Coronary artery (tissue), 2 donors: Measurements from ENCODE around the gene CFL1.
A peak's percentile ranks its signal among the peaks of the same experiment; 100 is the strongest.

Source experiments
- DNase-seq: peaks from one replicate; pipeline ENCODE4 v3.0.0-alpha.2; 2017; ENCODE audit warnings: low spot score
- H3K27ac ChIP-seq, 2 donors: fragments of 200-600 bp; sonication (generic); one replicate each; pipeline ENCODE4 v1.5.1; 2016 to 2019
- H3K4me3 ChIP-seq: fragments of 200-600 bp; sonication (generic); 2 replicates; pipeline ENCODE4 v1.5.1; 2016; ENCODE audit warnings: mild to moderate bottlenecking, moderate library complexity
- CTCF ChIP-seq: fragments of 200-600 bp; sonication (generic); IDR thresholded peaks from one replicate; pipeline ENCODE4 v1.5.1; 2019; ENCODE audit warnings: antibody characterized with exemption

CFL1 gene

GRCh38 chr11:65871811-65872548 is 14.0 kb upstream of the CFL1 start:
- H3K27ac ChIP-seq = peak overlapping the region; percentile 95 to 96
- no peak for DNase-seq
- no peak for TF ChIP-seq CTCF
- peak overlapping the region; percentile 84 for H3K4me3 ChIP-seq

GRCh38 chr11:65870706-65871681 is 13.0 kb upstream of the CFL1 start:
- peak overlapping the region; percentile 95 to 96 for H3K27ac ChIP-seq
- TF ChIP-seq CTCF = no peak
- no peak for DNase-seq
- H3K4me3 ChIP-seq = peak overlapping the region; percentile 84

GRCh38 chr11:65870307-65870658 is 12.3 kb upstream of the CFL1 start:
- H3K4me3 ChIP-seq = peak overlapping the region; percentile 84
- H3K27ac ChIP-seq = peak overlapping the region in 1 of 2 donors; percentile 95
- no peak for TF ChIP-seq CTCF
- no peak for DNase-seq

- H3K4me3 ChIP-seq = no peak overlapping the region
- peak overlapping the region in 1 of 2 donors; percentile 95 for H3K27ac ChIP-seq
- TF ChIP-seq CTCF = no peak
- no peak for DNase-seq
Measured at GRCh38 chr11:65869643-65870306, 11.8 kb upstream of the CFL1 start.

GRCh38 chr11:65868907-65869306 is 10.9 kb upstream of the CFL1 start:
- no peak for DNase-seq
- Histone ChIP-seq H3K4me3 (no peak overlapping the region), H3K27ac (no peak overlapping the region)
- no peak for TF ChIP-seq CTCF

- no peak overlapping the region for H3K4me3 ChIP-seq
- no peak overlapping the region for H3K27ac ChIP-seq
- no peak for DNase-seq
- TF ChIP-seq CTCF = no peak
Measured at GRCh38 chr11:65868076-65868667, 10.2 kb upstream of the CFL1 start.
